Breast epithelium (tissue), 4 donors: Measurements from ENCODE around the gene IFT52. TPM values are rescaled to one million over a fixed set of nuclear protein-coding genes. Genes with fewer than 3 reads are reported as not detected.
"Not testable (repeated sequence)": the region's sequence is repeated elsewhere in the genome, so short reads cannot be mapped to it uniquely, and the experiment has no call there.

Experiments used
- DNase-seq, 2 donors: peaks; one replicate each; pipeline ENCODE4 v3.0.0-alpha.2; 2019; ENCODE audit warnings: low spot score in 2 of 2
- H3K27ac ChIP-seq, 2 donors: fragments of 200-600 bp; sonication (generic) in 1 of 2; one replicate each; pipeline ENCODE4 v1.5.1; 2016 to 2019; ENCODE audit warnings: mild to moderate bottlenecking in 1 of 2
- H3K27me3 ChIP-seq, 2 donors: fragments of 200-600 bp; sonication (generic) in 1 of 2; one replicate each; pipeline versions ENCODE4 v1.5.1 to v1.6.0; 2017 to 2019; ENCODE audit warnings: control low read depth in 1 of 2, mild to moderate bottlenecking in 1 of 2
- H3K36me3 ChIP-seq: fragments of 200-600 bp; one replicate; pipeline ENCODE4 v1.5.1; 2019
- H3K4me1 ChIP-seq, 2 donors: fragments of 200-600 bp; sonication (generic); one replicate each; pipeline ENCODE4 v1.5.1; 2016 to 2019; ENCODE audit warnings: control low read depth in 1 of 2
- H3K4me3 ChIP-seq, 3 donors: fragments of 200-600 bp; sonication (generic); 1 replicate in 2 of 3; 2 replicates in 1 of 3; pipeline ENCODE4 v1.5.1; 2016 to 2019; ENCODE audit warnings: mild to moderate bottlenecking in 3 of 3, moderate library complexity in 2 of 3
- H3K9me3 ChIP-seq, 2 donors: fragments of 200-600 bp; sonication (generic) in 1 of 2; one replicate each; pipeline ENCODE4 v1.5.1; 2016 to 2019; ENCODE audit warnings: control low read depth in 1 of 2
- POLR2A ChIP-seq: fragments of 450-650 bp; IDR thresholded peaks from one replicate; pipeline ENCODE4 v1.6.1; 2016; ENCODE audit warnings: antibody characterized with exemption, mild to moderate bottlenecking, moderate library complexity
- POLR2AphosphoS5 ChIP-seq, 3 donors: sonication (generic); formaldehyde crosslinking; IDR thresholded peaks; one replicate each; pipeline ENCODE4 v1.6.1; 2017; ENCODE audit warnings: antibody characterized with exemption in 3 of 3
- intact Hi-C: fragments of 100-400 bp; cut with DNase I; formaldehyde crosslinking; loops from one replicate; pipeline ENCODE4 v1.15.1; 2023; ENCODE audit warnings: low total_unique reads
- total RNA-seq, 3 donors: library from RNA; depleted of rRNA; stranded (reverse); fragments of >200 nt; gene quantifications; one replicate each; pipeline ENCODE4 v1.1.0, GENCODE V29; 2016
- TF ChIP-seq, protein P1 (sequence below), 3 donors: fragments of 450-650 bp; IDR thresholded peaks; one replicate each; pipeline ENCODE4 v1.5.1; 2016 to 2017; ENCODE audit warnings: antibody characterized with exemption in 3 of 3, mild to moderate bottlenecking in 3 of 3, moderate library complexity in 3 of 3

IFT52 gene
- total RNA-seq, 3 donors from 2014 or later = 20.6 to 34.2 (median 25.3) TPM

- no peak for TF ChIP-seq POLR2AphosphoS5 (IDR thresholded peaks at IDR 0.05)
- no peak for TF ChIP-seq POLR2A
- TF ChIP-seq, protein P1, sequence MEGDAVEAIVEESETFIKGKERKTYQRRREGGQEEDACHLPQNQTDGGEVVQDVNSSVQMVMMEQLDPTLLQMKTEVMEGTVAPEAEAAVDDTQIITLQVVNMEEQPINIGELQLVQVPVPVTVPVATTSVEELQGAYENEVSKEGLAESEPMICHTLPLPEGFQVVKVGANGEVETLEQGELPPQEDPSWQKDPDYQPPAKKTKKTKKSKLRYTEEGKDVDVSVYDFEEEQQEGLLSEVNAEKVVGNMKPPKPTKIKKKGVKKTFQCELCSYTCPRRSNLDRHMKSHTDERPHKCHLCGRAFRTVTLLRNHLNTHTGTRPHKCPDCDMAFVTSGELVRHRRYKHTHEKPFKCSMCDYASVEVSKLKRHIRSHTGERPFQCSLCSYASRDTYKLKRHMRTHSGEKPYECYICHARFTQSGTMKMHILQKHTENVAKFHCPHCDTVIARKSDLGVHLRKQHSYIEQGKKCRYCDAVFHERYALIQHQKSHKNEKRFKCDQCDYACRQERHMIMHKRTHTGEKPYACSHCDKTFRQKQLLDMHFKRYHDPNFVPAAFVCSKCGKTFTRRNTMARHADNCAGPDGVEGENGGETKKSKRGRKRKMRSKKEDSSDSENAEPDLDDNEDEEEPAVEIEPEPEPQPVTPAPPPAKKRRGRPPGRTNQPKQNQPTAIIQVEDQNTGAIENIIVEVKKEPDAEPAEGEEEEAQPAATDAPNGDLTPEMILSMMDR (IDR thresholded peaks at IDR 0.05) = no peak
- Histone ChIP-seq H3K27ac (no peak overlapping the region), H3K36me3 (no peaks in the 10 kb centered on the region), H3K9me3 (no peaks in the 10 kb centered on the region), H3K27me3 (no peaks in the 10 kb centered on the region), H3K4me1 (no peaks in the 10 kb centered on the region), H3K4me3 (no peak overlapping the region)
- DNase-seq = no peak
- intact Hi-C loops = no loop called here
These were observed 63.2 kb downstream of the IFT52 start for GRCh38 chr20:43653966-43654365.

GRCh38 chr20:43655176-43655575, 64.4 kb downstream of the IFT52 start:
- H3K27me3 ChIP-seq, H3K4me1 ChIP-seq, H3K9me3 ChIP-seq, H3K4me3 ChIP-seq, H3K27ac ChIP-seq, H3K36me3 ChIP-seq, DNase-seq, intact Hi-C loops: not testable (repeated sequence)

DNA sequence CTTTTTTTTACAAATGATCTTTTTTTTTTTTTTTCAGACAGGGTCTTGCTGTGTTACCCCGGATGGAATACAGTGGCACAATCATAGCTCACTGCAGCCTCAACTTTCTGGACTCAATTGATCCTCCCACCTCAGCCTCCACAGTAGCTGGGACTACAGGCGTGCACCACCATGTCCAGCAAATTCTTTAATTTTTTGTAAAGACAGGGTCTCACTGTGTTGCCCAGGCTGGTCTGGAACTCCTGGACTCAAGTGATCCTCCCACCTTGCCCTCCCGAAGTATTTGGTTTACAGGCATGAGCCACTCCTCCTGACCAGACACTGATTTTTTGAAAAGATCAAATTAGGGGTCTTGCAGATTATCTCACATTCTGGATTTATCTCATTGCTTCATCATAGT, 65.2 kb downstream of the IFT52 start:
- Histone ChIP-seq H3K27me3 (no peaks in the 10 kb centered on the region), H3K4me3 (no peak overlapping the region), H3K9me3 (no peaks in the 10 kb centered on the region), H3K36me3 (no peaks in the 10 kb centered on the region), H3K27ac (no peak overlapping the region), H3K4me1 (no peaks in the 10 kb centered on the region)
- intact Hi-C loops = no loop called here
- DNase-seq = no peak
- TF ChIP-seq, protein P1 (IDR thresholded peaks at IDR 0.05) = no peak
- TF ChIP-seq POLR2A (no peak), POLR2AphosphoS5 (IDR thresholded peaks at IDR 0.05) (no peak)

DNA sequence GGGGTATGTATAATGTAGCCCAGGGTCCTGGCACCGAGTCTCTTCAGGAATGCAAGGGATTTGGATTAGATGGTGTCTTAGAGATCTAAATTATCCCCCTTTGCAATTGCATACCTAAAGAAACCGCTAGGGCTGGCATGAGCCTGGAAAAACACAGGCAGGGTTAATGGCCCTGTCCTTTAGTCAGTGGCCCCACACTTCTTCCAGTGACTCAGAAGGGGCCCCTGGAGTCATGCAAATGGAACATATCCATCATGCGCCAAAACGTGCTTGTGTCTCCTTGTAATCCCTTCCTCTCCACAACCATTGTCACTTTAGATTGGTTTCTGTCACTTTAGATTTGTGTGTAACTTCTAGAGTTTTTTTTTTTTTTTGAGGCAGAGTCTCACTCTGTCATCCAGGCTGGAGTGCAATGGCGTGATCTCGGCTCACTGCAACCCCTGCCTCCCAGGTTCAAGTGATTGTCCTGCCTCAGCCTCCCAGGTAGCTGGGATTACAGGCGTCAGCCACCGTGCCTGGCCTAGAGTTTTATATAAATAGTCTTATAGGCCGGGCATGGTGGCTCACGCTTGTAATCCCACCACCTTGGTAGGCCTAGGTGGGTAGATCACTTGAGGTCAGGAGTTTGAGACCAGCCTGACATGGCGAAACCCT, 67.5 kb downstream of the IFT52 start:
- Histone ChIP-seq H3K4me3 (peak overlapping the region; percentile 59 to 72 (median 69)), H3K27ac (peak overlapping the region; percentile 77 to 89), H3K27me3 (no peaks in the 10 kb centered on the region), H3K4me1 (no peaks in the 10 kb centered on the region), H3K36me3 (no peaks in the 10 kb centered on the region), H3K9me3 (no peaks in the 10 kb centered on the region)
- intact Hi-C loops = no loop called here
- TF ChIP-seq POLR2AphosphoS5 (IDR thresholded peaks at IDR 0.05) = no peak
- TF ChIP-seq, protein P1 (IDR thresholded peaks at IDR 0.05) = no peak
- no peak for TF ChIP-seq POLR2A
- no peak for DNase-seq

- no peak for DNase-seq
- TF ChIP-seq POLR2AphosphoS5 (IDR thresholded peaks at IDR 0.05) (no peak), POLR2A (no peak)
- TF ChIP-seq, protein P1 (IDR thresholded peaks at IDR 0.05) = no peak
These were observed 68.1 kb downstream of the IFT52 start for GRCh38 chr20:43658723-43659419.

More at GRCh38 chr20:43658723-43659419, 68.1 kb downstream of the IFT52 start:
- H3K9me3 ChIP-seq = no peaks in the 10 kb centered on the region
- no peaks in the 10 kb centered on the region for H3K4me1 ChIP-seq
- H3K36me3 ChIP-seq = no peaks in the 10 kb centered on the region
- H3K4me3 ChIP-seq = no peak overlapping the region
- no peak overlapping the region for H3K27ac ChIP-seq
- intact Hi-C loops = no loop called here
- H3K27me3 ChIP-seq = no peaks in the 10 kb centered on the region
